Dendritic cell treated with granulocyte-macrophage colony-stimulating factor and Interleukin-4, amounts not matched to agents 40 ng/mL and 50 ng/mL, for 4 days (primary cell): ENCODE measurements around the gene ETV6.
A peak's percentile ranks its signal among the peaks of the same experiment; 100 is the strongest.

Experiments
- H3K27ac Mint-ChIP-seq: one replicate; pipeline ENCODE4 v1.8.0; 2022; ENCODE audit warnings: mild to moderate bottlenecking, mixed read lengths
- H3K27me3 Mint-ChIP-seq: one replicate; pipeline ENCODE4 v1.8.0; 2022; ENCODE audit warnings: mild to moderate bottlenecking, mixed read lengths
- H3K36me3 Mint-ChIP-seq: one replicate; pipeline ENCODE4 v1.8.0; 2022; ENCODE audit warnings: low read depth, mixed read lengths
- H3K4me1 Mint-ChIP-seq: one replicate; pipeline ENCODE4 v1.8.0; 2022; ENCODE audit warnings: low read depth, mixed read lengths
- H3K4me3 Mint-ChIP-seq: one replicate; pipeline ENCODE4 v1.8.0; 2022; ENCODE audit warnings: mild to moderate bottlenecking, moderate library complexity, mixed read lengths
- H3K9me3 Mint-ChIP-seq: one replicate; pipeline ENCODE4 v1.8.0; 2022; ENCODE audit warnings: mixed read lengths
- intact Hi-C: fragments of 100-400 bp; cut with micrococcal nuclease; formaldehyde crosslinking; loops from one replicate; pipeline ENCODE4 v1.15.0; 2022

The ETV6 gene

DNA sequence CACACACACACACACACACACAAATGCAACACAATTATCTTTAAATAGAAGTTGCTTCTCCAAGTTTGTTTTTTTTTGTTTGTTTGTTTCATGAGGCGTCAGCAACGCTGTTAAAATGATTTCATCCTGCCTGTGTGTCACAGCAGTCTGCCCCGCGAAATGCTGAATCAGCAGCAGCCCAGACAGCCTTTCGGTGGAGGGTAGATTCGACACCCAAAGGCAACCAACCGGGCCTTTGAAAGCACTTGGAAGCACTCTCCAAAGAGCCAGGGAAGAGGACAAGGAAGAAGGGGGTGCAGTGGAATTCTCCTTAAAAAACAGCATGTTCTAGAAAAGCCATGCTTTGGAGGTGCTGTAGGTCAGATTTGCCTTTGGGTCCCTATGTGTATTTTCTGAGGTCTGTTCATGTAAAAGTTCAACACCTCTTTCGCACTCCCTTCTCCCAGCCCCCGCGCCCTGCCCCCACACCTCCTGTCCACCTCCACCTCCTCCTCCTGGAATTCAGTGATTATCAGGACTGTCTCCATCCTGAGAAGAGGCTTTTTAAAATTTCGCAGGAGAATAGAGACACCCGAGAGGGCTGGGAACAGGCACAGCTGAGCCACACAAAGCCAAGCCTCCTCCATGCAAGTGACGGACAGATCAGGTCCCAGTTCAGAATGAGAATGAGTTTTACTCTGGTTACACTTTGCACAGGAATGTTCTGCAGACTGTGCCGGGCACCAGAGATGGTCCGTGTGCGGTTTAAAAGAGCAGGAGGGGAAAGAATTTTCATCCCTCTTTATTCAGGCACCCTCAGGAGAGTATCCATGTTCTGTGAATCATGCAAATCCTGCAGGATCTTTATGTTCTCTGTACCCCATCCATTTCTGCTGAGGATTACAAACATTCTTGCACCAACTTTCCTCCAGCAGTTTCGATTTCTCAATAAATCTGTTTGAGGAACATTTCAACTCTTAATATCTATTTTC is 177.9 kb downstream of the ETV6 start:
- H3K27ac Mint-ChIP-seq = no peak overlapping the region
- no peaks in the 10 kb centered on the region for H3K9me3 Mint-ChIP-seq
- H3K4me1 Mint-ChIP-seq = peaks cover 46% of the 10 kb centered on the region
- H3K27me3 Mint-ChIP-seq = no peaks in the 10 kb centered on the region
- peaks cover 30% of the 10 kb centered on the region for H3K36me3 Mint-ChIP-seq
- peak overlapping the region; percentile 62 for H3K4me3 Mint-ChIP-seq
- intact Hi-C loops = no loop called here

- intact Hi-C loops = loop anchor here (5.0 kb wide), 1 partner anchor 203 kb away; no protein-coding TSS in a partner anchor
Observed at GRCh38 chr12:11829764-11830194, 180.3 kb downstream of the ETV6 start.

GRCh38 chr12:11830307-11830801 is 180.9 kb downstream of the ETV6 start:
- Mint-ChIP-seq H3K4me3 (no peak overlapping the region), H3K4me1 (peaks cover 51% of the 10 kb centered on the region), H3K9me3 (no peaks in the 10 kb centered on the region), H3K27ac (no peak overlapping the region), H3K36me3 (peaks cover 29% of the 10 kb centered on the region), H3K27me3 (no peaks in the 10 kb centered on the region)
- intact Hi-C loops = loop anchor here (5.0 kb wide), 1 partner anchor 202 kb away; no protein-coding TSS in a partner anchor

More at GRCh38 chr12:11829764-11830194, 180.3 kb downstream of the ETV6 start:
- Mint-ChIP-seq H3K9me3 (no peaks in the 10 kb centered on the region), H3K4me3 (no peak overlapping the region), H3K36me3 (peaks cover 29% of the 10 kb centered on the region), H3K27me3 (no peaks in the 10 kb centered on the region), H3K27ac (no peak overlapping the region), H3K4me1 (peaks cover 51% of the 10 kb centered on the region)

- no peaks in the 10 kb centered on the region for H3K27me3 Mint-ChIP-seq
- intact Hi-C loops = loop anchor here (5.0 kb wide), 1 partner anchor 200 kb away; no protein-coding TSS in a partner anchor
- H3K4me1 Mint-ChIP-seq = peaks cover 52% of the 10 kb centered on the region
- H3K9me3 Mint-ChIP-seq = no peaks in the 10 kb centered on the region
- no peak overlapping the region for H3K27ac Mint-ChIP-seq
- H3K36me3 Mint-ChIP-seq = peaks cover 30% of the 10 kb centered on the region
- no peak overlapping the region for H3K4me3 Mint-ChIP-seq
Observed at GRCh38 chr12:11832093-11832492, 182.6 kb downstream of the ETV6 start.

DNA sequence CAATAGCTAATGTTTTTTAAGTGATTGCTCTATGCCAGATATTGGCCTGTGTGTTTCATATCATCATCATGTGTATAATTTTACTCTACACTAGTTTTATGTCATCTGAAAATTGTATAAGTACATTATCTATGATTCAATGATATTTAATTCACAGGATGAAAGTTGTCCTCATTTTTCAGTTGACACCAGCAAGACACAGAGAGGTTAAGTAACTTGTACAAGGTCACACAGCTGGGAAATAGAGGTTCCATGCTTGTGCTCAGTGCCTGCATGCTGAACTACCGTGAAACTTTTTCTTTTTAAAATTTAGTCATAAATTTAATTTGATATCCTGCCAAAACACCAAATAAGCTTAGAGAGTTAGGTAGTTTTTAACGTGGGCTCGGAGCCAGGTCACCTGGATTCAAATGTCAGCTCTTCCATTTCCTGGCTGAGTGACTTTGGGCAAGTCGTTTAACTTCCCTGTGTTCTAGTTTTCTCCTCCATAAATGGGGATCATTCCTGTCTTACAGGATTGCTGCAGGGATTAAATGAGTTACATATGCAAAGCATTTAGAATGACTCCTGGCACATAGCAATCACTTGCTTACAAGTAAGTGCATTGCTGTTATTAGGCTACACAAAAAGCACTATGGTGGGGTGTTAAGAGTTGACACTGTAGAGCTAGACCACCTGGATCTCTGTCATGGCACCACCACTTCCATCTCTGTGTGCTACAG is 183.9 kb downstream of the ETV6 start:
- H3K27me3 Mint-ChIP-seq = no peaks in the 10 kb centered on the region
- H3K4me1 Mint-ChIP-seq = peaks cover 58% of the 10 kb centered on the region
- H3K36me3 Mint-ChIP-seq = peaks cover 41% of the 10 kb centered on the region
- H3K27ac Mint-ChIP-seq = peak overlapping the region; percentile 99
- no peaks in the 10 kb centered on the region for H3K9me3 Mint-ChIP-seq
- no peak overlapping the region for H3K4me3 Mint-ChIP-seq
- intact Hi-C loops = loop anchor here (5.0 kb wide), 1 partner anchor 199 kb away; no protein-coding TSS in a partner anchor

GRCh38 chr12:11834104-11834812 is 184.8 kb downstream of the ETV6 start:
- Mint-ChIP-seq H3K27ac (peak overlapping the region; percentile 99), H3K4me1 (peaks cover 68% of the 10 kb centered on the region)
- intact Hi-C loops = loop anchor here (5.0 kb wide), 1 partner anchor 198 kb away; no protein-coding TSS in a partner anchor

GRCh38 chr12:11834931-11835330 is 185.5 kb downstream of the ETV6 start:
- no peak overlapping the region for H3K4me3 Mint-ChIP-seq
- H3K27me3 Mint-ChIP-seq = no peaks in the 10 kb centered on the region
- H3K9me3 Mint-ChIP-seq = no peaks in the 10 kb centered on the region
- peaks cover 74% of the 10 kb centered on the region for H3K4me1 Mint-ChIP-seq
- H3K27ac Mint-ChIP-seq = peak overlapping the region; percentile 99
- peaks cover 57% of the 10 kb centered on the region for H3K36me3 Mint-ChIP-seq
- intact Hi-C loops = loop anchor here (5.0 kb wide), 3 partner anchors 183 to 253 kb away; no protein-coding TSS in a partner anchor

More at GRCh38 chr12:11834104-11834812, 184.8 kb downstream of the ETV6 start:
- no peak overlapping the region for H3K4me3 Mint-ChIP-seq
- no peaks in the 10 kb centered on the region for H3K9me3 Mint-ChIP-seq
- H3K36me3 Mint-ChIP-seq = peaks cover 50% of the 10 kb centered on the region
- no peaks in the 10 kb centered on the region for H3K27me3 Mint-ChIP-seq

DNA sequence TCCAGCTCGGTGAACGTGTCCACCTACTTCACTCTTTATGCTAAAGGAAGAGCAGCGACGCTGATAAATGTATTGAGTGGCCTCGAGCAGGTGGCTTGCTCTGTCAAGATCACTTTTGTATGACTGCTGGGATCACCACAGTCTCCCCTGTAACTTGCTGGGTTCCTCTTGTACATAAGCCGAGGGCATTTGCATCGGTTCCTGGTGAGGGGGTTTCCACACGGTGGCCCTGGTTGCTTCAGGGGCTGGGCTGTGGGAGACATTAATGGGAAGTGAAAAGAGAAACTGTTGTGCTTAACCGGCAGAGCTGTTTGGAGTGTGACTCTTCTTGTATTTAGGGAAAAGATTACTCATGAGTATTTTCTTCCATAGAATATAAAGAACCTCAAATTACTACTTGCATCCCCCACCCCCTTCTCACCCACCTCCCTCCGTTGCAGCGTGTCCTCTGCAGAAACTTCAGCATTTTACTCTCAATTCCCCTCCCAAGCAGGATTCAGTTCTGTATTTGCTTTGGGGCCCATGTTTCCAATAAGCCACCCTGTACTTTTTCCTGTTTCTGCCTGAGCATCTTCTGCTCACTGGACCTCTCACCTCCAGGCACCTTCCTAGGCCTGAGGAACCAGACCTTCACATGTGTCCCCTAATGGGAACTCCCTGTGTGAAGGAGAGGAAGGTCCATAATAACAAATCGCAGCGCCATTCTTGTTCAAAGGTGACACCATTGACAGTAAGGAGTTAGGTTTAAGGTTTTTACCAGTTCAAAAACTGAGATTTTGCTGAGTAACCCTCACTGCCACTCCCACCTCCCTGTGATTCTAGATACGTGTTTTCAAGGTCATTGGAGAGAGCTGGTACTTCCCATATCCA is 187.0 kb downstream of the ETV6 start:
- Mint-ChIP-seq H3K27ac (peak overlapping the region; percentile 99), H3K9me3 (peaks cover 4% of the 10 kb centered on the region), H3K4me3 (peak overlapping the region; percentile 42), H3K27me3 (no peaks in the 10 kb centered on the region), H3K4me1 (peaks cover 90% of the 10 kb centered on the region), H3K36me3 (peaks cover 73% of the 10 kb centered on the region)
- intact Hi-C loops = loop anchor here (5.0 kb wide), 2 partner anchors 184 to 254 kb away; no protein-coding TSS in a partner anchor

DNA sequence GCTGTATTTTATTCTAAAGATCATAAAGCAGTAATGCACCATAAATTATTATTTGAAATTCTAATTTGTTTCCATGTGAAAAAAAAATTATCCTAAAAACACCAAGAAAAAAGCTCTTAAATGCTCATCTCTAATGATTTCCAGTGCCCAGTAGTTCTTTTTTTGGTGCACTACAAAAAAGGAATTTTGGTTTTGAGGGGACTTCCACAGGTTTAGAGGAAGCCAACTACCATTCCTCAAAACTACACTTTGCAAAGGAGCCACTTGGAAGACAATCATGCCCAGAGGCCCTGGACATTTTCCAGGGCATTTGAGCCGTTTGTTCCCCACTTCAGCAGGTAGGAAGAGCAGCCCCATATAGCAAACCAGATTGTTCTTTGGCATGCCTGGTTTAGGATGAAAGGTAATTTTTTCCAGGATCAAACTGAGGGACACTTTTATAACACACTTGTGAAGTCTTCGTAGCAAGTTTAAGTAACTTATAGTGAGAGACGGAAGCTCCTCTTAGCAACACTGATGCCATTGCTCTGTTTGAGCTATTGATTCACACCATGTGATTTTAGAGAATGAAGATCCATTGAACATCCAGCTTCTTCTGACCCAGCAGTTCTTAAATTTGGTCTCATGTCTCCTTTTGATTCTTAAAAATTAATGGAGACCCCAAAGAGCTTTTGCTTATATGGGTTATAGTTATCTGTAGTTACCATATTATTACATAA is 187.9 kb downstream of the ETV6 start:
- intact Hi-C loops = loop anchor here (5.0 kb wide), 2 partner anchors 185 to 255 kb away; no protein-coding TSS in a partner anchor
- H3K4me1 Mint-ChIP-seq = peaks cover 89% of the 10 kb centered on the region
- H3K36me3 Mint-ChIP-seq = peaks cover 74% of the 10 kb centered on the region
- peak overlapping the region; percentile 99 for H3K27ac Mint-ChIP-seq
- H3K4me3 Mint-ChIP-seq = peak overlapping the region; percentile 6
- no peaks in the 10 kb centered on the region for H3K27me3 Mint-ChIP-seq
- peaks cover 5% of the 10 kb centered on the region for H3K9me3 Mint-ChIP-seq

DNA sequence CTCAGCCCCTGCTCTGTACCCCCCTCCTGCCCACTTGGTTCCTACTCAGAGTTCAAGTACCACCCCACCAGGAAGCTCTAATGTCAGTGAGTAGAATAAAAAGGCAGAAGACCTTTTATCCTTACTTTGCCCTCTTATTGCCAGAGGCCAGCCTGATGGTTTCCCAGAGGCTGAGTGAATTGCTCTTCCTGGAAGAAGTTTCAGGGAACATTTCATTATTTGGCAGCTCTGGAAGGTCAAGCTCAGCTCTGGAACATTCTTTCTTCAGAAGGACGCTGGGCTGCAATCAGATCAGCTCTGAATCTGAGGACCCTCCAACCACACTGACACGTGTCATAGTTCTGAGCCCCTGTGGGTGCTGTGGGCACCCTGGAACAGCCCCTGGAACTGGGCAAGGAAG is 188.9 kb downstream of the ETV6 start:
- intact Hi-C loops = loop anchor here (5.0 kb wide), 2 partner anchors 186 to 256 kb away; no protein-coding TSS in a partner anchor
- Mint-ChIP-seq H3K4me1 (peaks cover 95% of the 10 kb centered on the region), H3K27me3 (no peaks in the 10 kb centered on the region), H3K4me3 (no peak overlapping the region), H3K36me3 (peaks cover 78% of the 10 kb centered on the region), H3K9me3 (peaks cover 5% of the 10 kb centered on the region), H3K27ac (peak overlapping the region; percentile 99)

DNA sequence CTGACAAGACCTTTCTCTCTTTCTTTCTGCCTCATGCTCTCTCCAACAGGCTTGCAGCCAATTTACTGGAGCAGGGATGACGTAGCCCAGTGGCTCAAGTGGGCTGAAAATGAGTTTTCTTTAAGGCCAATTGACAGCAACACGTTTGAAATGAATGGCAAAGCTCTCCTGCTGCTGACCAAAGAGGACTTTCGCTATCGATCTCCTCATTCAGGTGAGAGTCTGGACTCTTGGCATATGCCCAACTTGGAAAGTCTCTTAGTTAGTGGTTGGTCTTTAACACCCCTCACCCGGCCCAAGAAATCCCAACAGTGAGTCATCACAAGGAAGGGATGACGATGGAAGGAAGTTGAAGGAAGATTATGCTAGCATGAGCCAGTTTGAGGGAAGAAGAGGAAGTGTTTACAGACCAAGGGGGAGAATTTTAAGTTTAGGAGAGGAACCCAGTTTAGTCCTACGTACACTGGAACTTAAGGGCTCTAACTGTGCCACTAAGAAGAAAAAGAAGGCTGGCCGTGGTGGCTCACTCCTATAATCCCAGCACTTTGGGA is 189.7 kb downstream of the ETV6 start:
- Mint-ChIP-seq H3K4me3 (peak overlapping the region; percentile 32), H3K27ac (peak overlapping the region; percentile 99), H3K27me3 (no peaks in the 10 kb centered on the region), H3K36me3 (peaks cover 79% of the 10 kb centered on the region), H3K4me1 (peaks cover 94% of the 10 kb centered on the region), H3K9me3 (peaks cover 5% of the 10 kb centered on the region)
- intact Hi-C loops = loop anchor here (1.0 to 5.0 kb wide), 3 partner anchors 170 to 257 kb away; no protein-coding TSS in a partner anchor
